Measurements from ENCODE around the gene CHERP. TPM values are rescaled to one million over a fixed set of nuclear protein-coding genes. Genes with fewer than 3 reads are reported as not detected.
"Not testable (repeated sequence)": the region's sequence is repeated elsewhere in the genome, so short reads cannot be mapped to it uniquely, and the experiment has no call there.

CHERP gene
- total RNA-seq, 1 donor from 2014 or later: 78.4 TPM

DNA sequence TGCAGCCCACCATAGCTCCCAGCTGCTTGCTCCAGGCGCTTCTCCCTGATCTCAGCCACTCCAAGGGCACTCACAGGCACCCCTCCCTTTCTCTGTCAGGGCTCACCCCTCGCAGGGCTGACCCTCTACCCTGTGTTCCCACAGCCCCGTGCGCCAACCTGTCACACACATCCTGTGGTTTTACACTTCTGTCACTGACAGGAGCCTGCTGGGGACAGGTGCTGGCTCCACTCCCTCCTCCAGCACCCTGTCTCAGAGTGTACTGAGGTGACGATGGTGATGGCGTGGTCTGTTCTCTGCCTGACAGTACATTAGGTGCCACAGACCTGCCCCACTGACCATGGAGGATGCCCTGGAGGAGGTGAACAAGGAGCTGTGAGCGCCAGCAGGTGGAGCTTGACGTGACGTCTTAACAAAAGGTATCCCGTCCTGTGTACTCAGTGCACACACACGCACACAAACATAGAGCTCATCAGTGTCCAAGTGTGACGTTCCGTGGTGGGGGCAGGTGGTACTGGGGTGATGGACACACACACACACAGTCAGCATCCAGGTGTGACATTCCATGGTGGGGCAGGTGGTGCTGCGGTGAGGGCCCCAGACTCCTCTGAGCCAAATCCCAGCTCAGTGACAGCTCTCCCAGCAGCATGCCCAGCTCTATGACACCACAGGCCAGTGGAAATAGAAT, 25.2 kb downstream of the CHERP start:
- DNase-seq (ENCODE audit: low spot score in 2 of 2, unreplicated experiment in 2 of 2): no peak
- no peaks in the 10 kb centered on the region for H3K9me3 Mint-ChIP-seq
- no peaks in the 10 kb centered on the region for H3K27me3 Mint-ChIP-seq (ENCODE audit: low read depth)
- peaks cover 34% of the 10 kb centered on the region for H3K36me3 Mint-ChIP-seq
- TF ChIP-seq, protein P1, sequence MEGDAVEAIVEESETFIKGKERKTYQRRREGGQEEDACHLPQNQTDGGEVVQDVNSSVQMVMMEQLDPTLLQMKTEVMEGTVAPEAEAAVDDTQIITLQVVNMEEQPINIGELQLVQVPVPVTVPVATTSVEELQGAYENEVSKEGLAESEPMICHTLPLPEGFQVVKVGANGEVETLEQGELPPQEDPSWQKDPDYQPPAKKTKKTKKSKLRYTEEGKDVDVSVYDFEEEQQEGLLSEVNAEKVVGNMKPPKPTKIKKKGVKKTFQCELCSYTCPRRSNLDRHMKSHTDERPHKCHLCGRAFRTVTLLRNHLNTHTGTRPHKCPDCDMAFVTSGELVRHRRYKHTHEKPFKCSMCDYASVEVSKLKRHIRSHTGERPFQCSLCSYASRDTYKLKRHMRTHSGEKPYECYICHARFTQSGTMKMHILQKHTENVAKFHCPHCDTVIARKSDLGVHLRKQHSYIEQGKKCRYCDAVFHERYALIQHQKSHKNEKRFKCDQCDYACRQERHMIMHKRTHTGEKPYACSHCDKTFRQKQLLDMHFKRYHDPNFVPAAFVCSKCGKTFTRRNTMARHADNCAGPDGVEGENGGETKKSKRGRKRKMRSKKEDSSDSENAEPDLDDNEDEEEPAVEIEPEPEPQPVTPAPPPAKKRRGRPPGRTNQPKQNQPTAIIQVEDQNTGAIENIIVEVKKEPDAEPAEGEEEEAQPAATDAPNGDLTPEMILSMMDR (IDR thresholded peaks at IDR 0.05; ENCODE audit: unreplicated experiment): no peak
- H3K27ac Mint-ChIP-seq: no peak overlapping the region
- H3K4me1 Mint-ChIP-seq: no peaks in the 10 kb centered on the region
- H3K4me3 Mint-ChIP-seq: no peak overlapping the region

DNA sequence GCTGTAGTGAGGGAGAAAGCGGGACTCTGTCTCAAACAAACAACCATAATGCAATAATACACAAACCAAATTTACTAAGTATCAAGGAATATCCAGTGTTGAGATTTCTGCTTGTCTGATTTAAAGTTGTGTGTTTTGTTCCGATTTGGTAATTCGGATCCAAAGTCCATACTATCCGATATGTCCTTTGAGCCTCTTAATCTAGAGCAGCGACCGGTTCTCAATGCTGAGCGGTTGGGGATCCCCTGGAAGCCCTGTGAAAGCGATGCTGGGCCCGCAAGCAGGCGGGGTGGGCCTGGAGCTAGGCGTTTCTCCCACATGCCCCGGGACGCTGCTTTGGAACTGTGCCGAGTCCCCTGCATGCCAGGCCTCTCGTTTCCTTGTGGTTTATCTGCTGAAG, 25.9 kb downstream of the CHERP start:
- Mint-ChIP-seq H3K4me1 (no peaks in the 10 kb centered on the region), H3K36me3 (peaks cover 36% of the 10 kb centered on the region), H3K27ac (no peak overlapping the region), H3K27me3 (ENCODE audit: low read depth) (no peaks in the 10 kb centered on the region), H3K9me3 (no peaks in the 10 kb centered on the region), H3K4me3 (no peak overlapping the region)
- TF ChIP-seq, protein P1 (IDR thresholded peaks at IDR 0.05; ENCODE audit: unreplicated experiment): no peak
- DNase-seq (ENCODE audit: low spot score in 2 of 2, unreplicated experiment in 2 of 2): no peak

DNA sequence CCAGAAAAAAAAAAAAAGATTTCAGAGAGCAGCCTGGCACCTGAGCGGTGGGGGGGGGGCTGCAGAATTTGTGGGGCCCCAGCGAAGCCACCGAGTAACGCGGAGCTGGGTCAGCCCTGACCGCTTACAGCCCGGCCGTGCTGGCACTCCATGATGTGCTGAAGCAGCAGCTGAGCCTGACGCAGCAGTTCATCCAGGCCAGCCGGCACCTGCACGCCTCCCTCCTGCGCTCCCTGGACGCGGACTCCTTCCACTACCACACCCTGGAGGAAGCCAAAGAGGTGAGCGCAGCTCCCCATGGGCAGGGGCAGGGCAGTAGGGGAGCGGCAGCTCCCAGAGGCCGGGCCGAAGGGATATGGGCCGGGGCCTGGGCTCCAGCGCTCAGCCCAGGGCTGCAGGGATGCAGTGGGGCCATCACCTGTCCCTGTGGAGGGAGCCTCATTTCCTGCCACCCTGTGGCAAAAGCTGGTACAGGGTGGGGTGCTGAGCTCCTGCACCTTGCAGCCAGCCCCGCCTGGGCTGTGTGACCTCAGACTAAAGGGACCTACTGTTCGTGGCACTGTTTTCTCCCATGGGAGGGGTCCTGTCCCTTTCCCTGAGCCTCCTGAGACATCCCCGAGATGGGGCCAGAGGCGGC, 27.7 kb downstream of the CHERP start:
- DNase-seq (ENCODE audit: low spot score in 2 of 2, unreplicated experiment in 2 of 2): no peak
- TF ChIP-seq, protein P1 (IDR thresholded peaks at IDR 0.05; ENCODE audit: unreplicated experiment): no peak
- H3K36me3 Mint-ChIP-seq: peaks cover 25% of the 10 kb centered on the region
- H3K27ac Mint-ChIP-seq: no peak overlapping the region
- H3K9me3 Mint-ChIP-seq: no peaks in the 10 kb centered on the region
- H3K4me3 Mint-ChIP-seq: no peak overlapping the region
- no peaks in the 10 kb centered on the region for H3K4me1 Mint-ChIP-seq
- H3K27me3 Mint-ChIP-seq (ENCODE audit: low read depth): no peaks in the 10 kb centered on the region

DNA sequence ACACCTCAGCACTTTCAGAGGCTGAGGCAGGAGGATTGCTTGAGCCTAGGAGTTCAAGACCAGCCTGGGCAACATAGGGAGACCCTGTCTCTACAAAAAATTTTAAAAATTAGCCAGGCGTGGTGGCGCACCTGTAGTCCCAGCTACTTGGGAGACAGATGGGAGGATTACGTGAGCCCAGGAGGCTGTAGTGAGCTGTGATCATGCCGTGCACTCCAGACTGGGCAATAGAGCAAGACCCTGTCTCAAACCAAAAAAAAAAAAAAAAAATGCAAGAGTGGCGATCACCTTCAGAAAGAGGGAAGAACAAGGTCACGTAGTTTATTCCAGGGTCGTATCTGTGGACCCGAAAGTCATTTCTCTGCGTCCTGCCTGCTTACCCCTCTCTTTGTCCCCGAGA, 29.6 kb downstream of the CHERP start:
- H3K36me3 Mint-ChIP-seq: peaks cover 13% of the 10 kb centered on the region
- H3K9me3 Mint-ChIP-seq; H3K4me3 Mint-ChIP-seq; H3K27ac Mint-ChIP-seq; DNase-seq (ENCODE audit: low spot score in 2 of 2, unreplicated experiment in 2 of 2); H3K4me1 Mint-ChIP-seq; H3K27me3 Mint-ChIP-seq (ENCODE audit: low read depth): not testable (repeated sequence)

DNA sequence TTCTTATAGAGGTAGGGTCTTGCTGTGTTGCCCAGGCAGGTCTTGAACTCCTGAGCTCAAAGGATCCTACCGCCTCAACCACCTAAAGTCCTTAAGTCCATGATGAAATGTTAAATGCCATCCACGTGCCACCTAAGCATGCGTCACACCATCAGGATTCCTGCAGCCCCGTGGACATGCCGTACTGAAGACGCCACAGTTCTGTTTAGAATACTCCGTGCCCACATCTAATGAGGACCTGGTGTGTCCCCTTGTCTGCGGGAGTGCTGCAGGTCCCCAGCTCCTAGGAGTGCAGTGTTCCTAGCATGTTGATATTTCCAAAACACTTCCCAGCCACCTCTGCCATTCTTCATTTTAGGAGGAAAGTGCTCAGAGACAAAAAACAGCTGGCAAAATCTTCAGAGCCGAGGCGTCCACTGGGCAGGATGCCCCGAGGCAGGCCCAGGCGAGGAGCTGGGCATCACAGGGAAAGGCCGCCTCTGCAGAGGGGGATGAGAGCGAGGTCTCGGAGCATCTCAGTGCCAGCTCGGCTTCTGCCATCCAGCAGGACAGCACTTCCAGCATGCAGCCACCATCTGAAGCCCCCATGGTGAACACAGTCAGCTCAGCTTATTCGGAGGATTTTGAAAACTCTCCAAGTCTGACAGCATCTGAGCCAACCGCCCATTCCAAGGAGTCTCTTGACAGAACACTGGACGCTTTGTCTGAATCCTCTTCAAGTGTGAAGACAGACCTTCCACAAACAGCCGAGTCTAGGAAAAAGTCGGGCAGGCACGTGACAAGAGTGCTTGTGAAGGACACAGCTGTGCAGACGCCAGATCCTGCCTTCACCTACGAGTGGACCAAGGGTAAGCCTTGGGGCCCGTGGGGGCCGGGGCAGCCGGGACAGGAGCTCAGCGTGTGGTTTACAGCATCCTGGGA, 32.8 kb downstream of the CHERP start:
- Mint-ChIP-seq H3K27ac (no peak overlapping the region), H3K9me3 (no peaks in the 10 kb centered on the region), H3K27me3 (ENCODE audit: low read depth) (no peaks in the 10 kb centered on the region), H3K4me1 (no peaks in the 10 kb centered on the region), H3K4me3 (no peak overlapping the region), H3K36me3 (peaks cover 14% of the 10 kb centered on the region)
- DNase-seq (ENCODE audit: low spot score in 2 of 2, unreplicated experiment in 2 of 2): no peak
- TF ChIP-seq, protein P1 (IDR thresholded peaks at IDR 0.05; ENCODE audit: unreplicated experiment): no peak

DNA sequence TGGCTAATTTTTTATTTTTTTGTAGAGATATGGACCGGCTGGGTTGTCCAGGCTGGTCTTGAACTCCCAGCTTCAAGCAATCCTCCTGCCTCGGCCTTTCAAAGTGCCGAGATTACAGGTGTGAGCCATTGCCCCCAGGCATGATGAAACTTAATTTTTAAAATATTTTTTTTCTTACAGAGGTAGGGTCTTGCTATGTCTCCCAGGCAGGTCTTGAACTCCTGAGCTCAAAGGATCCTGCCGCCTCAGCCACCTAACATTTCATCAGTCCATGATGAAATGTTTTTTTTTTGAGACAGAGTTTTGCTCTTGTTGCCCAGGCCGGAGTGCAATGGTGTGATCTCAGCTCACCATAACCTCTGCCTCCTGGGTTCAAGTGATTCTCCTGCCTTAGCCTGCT, 33.7 kb downstream of the CHERP start:
- Mint-ChIP-seq H3K27ac (no peak overlapping the region), H3K27me3 (ENCODE audit: low read depth) (no peaks in the 10 kb centered on the region)

More for the DNA sequence above, 33.7 kb downstream of the CHERP start:
- TF ChIP-seq, protein P1 (IDR thresholded peaks at IDR 0.05; ENCODE audit: unreplicated experiment): no peak
- Mint-ChIP-seq H3K4me1 (no peaks in the 10 kb centered on the region), H3K9me3 (no peaks in the 10 kb centered on the region), H3K36me3 (peaks cover 14% of the 10 kb centered on the region), H3K4me3 (no peak overlapping the region)
- DNase-seq (ENCODE audit: low spot score in 2 of 2, unreplicated experiment in 2 of 2): no peak
